H1 (cell line): Measurements from ENCODE around the gene OR2J2. TPM values are rescaled to one million over a fixed set of nuclear protein-coding genes. Genes with fewer than 3 reads are reported as not detected.

Source experiments
- CEBPB ChIP-seq: IDR thresholded peaks from 2 replicates; pipeline ENCODE4 v1.6.1; 2012; ENCODE audit warnings: low read depth, low read length
- CHD7 ChIP-seq: fragments of 300-600 bp; sonication (generic); IDR thresholded peaks from 2 replicates; pipeline ENCODE4 v1.7.1; 2012; ENCODE audit warnings: low read length, moderate library complexity, mild to moderate bottlenecking, inconsistent platforms; ENCODE audit not compliant: insufficient replicate concordance
- CREB1 ChIP-seq: IDR thresholded peaks from 2 replicates; pipeline ENCODE4 v1.6.1; 2012; ENCODE audit warnings: inconsistent platforms
- CTCF ChIP-seq, 3 experiments: IDR thresholded peaks; 1 replicate in 2 of 3; 2 replicates in 1 of 3; pipeline versions ENCODE4 v1.5.1 to v1.6.1; 2011; ENCODE audit warnings: low read length in 3 of 3, mild to moderate bottlenecking in 3 of 3, inconsistent platforms in 2 of 3, low read depth in 1 of 3, moderate library complexity in 1 of 3; ENCODE audit not compliant: insufficient read depth in 1 of 3; ENCODE audit errors: control extremely low read depth in 1 of 3
- E2F6 ChIP-seq: IDR thresholded peaks from 2 replicates; pipeline ENCODE4 v1.6.1; 2012; ENCODE audit warnings: inconsistent platforms
- EGR1 ChIP-seq: IDR thresholded peaks from 2 replicates; pipeline ENCODE4 v1.6.1; 2011; ENCODE audit warnings: low read depth, low read length, borderline replicate concordance
- JUND ChIP-seq: IDR thresholded peaks from 2 replicates; pipeline ENCODE4 v1.6.1; 2011; ENCODE audit warnings: mild to moderate bottlenecking, improper control_type of control experiment, low read length
- RFX5 ChIP-seq: IDR thresholded peaks from 2 replicates; pipeline ENCODE4 v1.6.1; 2011; ENCODE audit warnings: low read depth, low read length, improper control_type of control experiment, borderline replicate concordance
- SP4 ChIP-seq: IDR thresholded peaks from 2 replicates; pipeline ENCODE4 v1.6.1; 2012; ENCODE audit warnings: low read length, inconsistent platforms
- TCF12 ChIP-seq: IDR thresholded peaks from 2 replicates; pipeline ENCODE4 v1.6.1; 2011; ENCODE audit warnings: low read depth, mild to moderate bottlenecking, low read length
- polyA plus RNA-seq, 7 experiments: library from polyadenylated mRNA; depleted of rRNA in 3 of 7; stranded (reverse) in 5 of 7; unstranded in 2 of 7; fragments of >200 nt in 5 of 7; fragments of 200-250 nt in 2 of 7; gene quantifications; 1 replicate in 5 of 7; 2 replicates in 1 of 7; 4 replicates in 1 of 7; pipeline versions ENCODE4 v1.2.1 to v1.2.3, GENCODE V29; 2011 to 2013; ENCODE audit warnings: missing spikeins in 2 of 7, mixed read lengths in 2 of 7
- total RNA-seq: library from RNA; stranded (reverse); fragmentation: NEBNext Ultra II Directional; extraction: Animal tissue kit (Norgen Biotek cat#: 25700); gene quantifications from 2 replicates; pipeline ENCODE4 v1.2.1, GENCODE V29; 2021

The OR2J2 gene
- total and polyA plus RNA-seq, 2 of the 8 experiments (the other 6 are each of a cell fraction or from before 2014, with no cell fraction given) = not detected

GRCh38 chr6:29130644-29131043 is 40.1 kb upstream of the OR2J2 start (continued):
- no peak for TF ChIP-seq CHD7
- no peak for TF ChIP-seq CEBPB
- no peak for TF ChIP-seq EGR1
- TF ChIP-seq E2F6 = no peak
- TF ChIP-seq TCF12 = no peak
- TF ChIP-seq CREB1 = no peak
- TF ChIP-seq CTCF (IDR thresholded peaks at IDR 0.05; ENCODE audit: control extremely low read depth in 1 of 3, insufficient read depth in 1 of 3, low read depth in 1 of 3, low read length in 3 of 3) = no peak
- TF ChIP-seq RFX5 = no peak
- TF ChIP-seq SP4 = no peak
- no peak for TF ChIP-seq JUND
